Hematopoietic multipotent progenitor cell treated with erythropoietin and hydrocortisone succinate and interleukin-3 and kit ligand, for 15 days (in vitro differentiated cells): ENCODE data around the gene MON2.
"Not testable (repeated sequence)": the region's sequence is repeated elsewhere in the genome, so short reads cannot be mapped to it uniquely, and the experiment has no call there.

ENCODE experiments used
- DNase-seq: peaks from one replicate; pipeline ENCODE4 v3.0.0-alpha.2; 2015; ENCODE audit warnings: low spot score

Gene MON2

GRCh38 chr12:62552906-62553556, 86.4 kb downstream of the MON2 start:
- DNase-seq, result no peak

- DNase-seq, result not testable (repeated sequence)
Observed at GRCh38 chr12:62559366-62559765, 92.7 kb downstream of the MON2 start.

GRCh38 chr12:62562846-62563245, 96.2 kb downstream of the MON2 start:
- no peak for DNase-seq

GRCh38 chr12:62575036-62575435, 108.4 kb downstream of the MON2 start:
- DNase-seq, result no peak

GRCh38 chr12:62576503-62576902, 109.9 kb downstream of the MON2 start:
- DNase-seq, result no peak

- DNase-seq, result no peak
Observed at GRCh38 chr12:62578726-62579125, 112.1 kb downstream of the MON2 start.

- DNase-seq, result peak; percentile 61
Observed at GRCh38 chr12:62581288-62582064, 114.8 kb downstream of the MON2 start.

- DNase-seq, result no peak
Observed at GRCh38 chr12:62582065-62582366, 115.4 kb downstream of the MON2 start.

- DNase-seq, result no peak
Observed at GRCh38 chr12:62584619-62585018, 118.0 kb downstream of the MON2 start.

- DNase-seq, result no peak
Observed at GRCh38 chr12:62586850-62587249, 120.2 kb downstream of the MON2 start.

GRCh38 chr12:62588916-62589315, 122.3 kb downstream of the MON2 start:
- no peak for DNase-seq

- no peak for DNase-seq
Observed at GRCh38 chr12:62597253-62597652, 130.6 kb downstream of the MON2 start.

GRCh38 chr12:62598846-62599245, 132.2 kb downstream of the MON2 start:
- no peak for DNase-seq

GRCh38 chr12:62599854-62600437, 133.3 kb downstream of the MON2 start:
- DNase-seq, result no peak

- DNase-seq, result peak; percentile 8
Observed at GRCh38 chr12:62601765-62602164, 135.1 kb downstream of the MON2 start.

- DNase-seq, result peak; percentile 84
Observed at GRCh38 chr12:62602255-62603060, 135.8 kb downstream of the MON2 start.

- peak; percentile 72 for DNase-seq
Observed at GRCh38 chr12:62603061-62603810, 136.6 kb downstream of the MON2 start.

GRCh38 chr12:62603811-62604098, 137.1 kb downstream of the MON2 start:
- no peak for DNase-seq

GRCh38 chr12:62604373-62604772, 137.7 kb downstream of the MON2 start:
- DNase-seq, result no peak

GRCh38 chr12:62604871-62605270, 138.2 kb downstream of the MON2 start:
- DNase-seq, result peak; percentile 14

- DNase-seq, result no peak
Observed at GRCh38 chr12:62605981-62606380, 139.4 kb downstream of the MON2 start.

- DNase-seq, result no peak
Observed at GRCh38 chr12:62606654-62607053, 140.0 kb downstream of the MON2 start.
